GM19324 (cell line): ENCODE data around the gene LIN37.
"Not testable (repeated sequence)": the region's sequence is repeated elsewhere in the genome, so short reads cannot be mapped to it uniquely, and the experiment has no call there.

Experiments used
- ATAC-seq: cut with Tn5 transposase; IDR thresholded peaks from one replicate; pipeline ENCODE4 v1.9.1; 2021; ENCODE audit warnings: mild to moderate bottlenecking, moderate library complexity; ENCODE audit not compliant: unreplicated experiment, low FRiP score

Gene LIN37

GRCh38 chr19:35787227-35787799, 38.9 kb downstream of the LIN37 start:
- no peak for ATAC-seq

DNA sequence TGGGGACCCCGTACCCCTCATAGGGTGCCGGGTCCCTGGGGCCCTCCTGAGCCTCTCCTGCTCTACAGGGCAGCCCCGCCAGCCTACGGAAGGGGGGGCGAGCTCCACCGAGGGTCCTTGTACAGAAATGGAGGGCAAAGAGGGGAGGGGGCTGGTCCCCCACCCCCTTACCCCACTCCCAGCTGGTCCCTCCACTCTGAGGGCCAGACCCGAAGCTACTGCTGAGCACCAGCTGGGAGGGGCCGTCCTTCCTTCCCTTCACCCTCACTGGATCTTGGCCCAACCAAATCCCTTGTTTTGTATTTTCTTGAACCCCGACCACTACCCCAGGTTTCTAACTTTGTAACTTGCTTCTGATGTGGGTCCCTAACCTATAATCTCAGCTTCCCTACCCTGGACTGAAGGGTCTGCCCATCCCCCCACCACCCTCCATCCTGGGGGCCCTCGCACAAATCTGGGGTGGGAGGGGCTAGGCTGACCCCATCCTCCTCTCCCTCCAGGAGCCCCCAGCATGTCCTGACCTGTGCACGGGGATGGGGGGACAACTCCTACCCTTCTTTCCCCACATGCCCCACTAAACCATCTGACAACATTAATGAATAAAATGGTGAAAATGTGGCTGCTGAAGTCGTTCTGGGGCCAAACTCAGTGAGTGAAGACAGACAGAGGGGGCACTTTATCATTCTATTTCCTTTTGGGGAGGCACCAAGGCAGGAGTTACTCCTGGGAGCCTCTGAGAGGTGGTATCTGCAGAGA, 40.0 kb downstream of the LIN37 start:
- no peak for ATAC-seq

DNA sequence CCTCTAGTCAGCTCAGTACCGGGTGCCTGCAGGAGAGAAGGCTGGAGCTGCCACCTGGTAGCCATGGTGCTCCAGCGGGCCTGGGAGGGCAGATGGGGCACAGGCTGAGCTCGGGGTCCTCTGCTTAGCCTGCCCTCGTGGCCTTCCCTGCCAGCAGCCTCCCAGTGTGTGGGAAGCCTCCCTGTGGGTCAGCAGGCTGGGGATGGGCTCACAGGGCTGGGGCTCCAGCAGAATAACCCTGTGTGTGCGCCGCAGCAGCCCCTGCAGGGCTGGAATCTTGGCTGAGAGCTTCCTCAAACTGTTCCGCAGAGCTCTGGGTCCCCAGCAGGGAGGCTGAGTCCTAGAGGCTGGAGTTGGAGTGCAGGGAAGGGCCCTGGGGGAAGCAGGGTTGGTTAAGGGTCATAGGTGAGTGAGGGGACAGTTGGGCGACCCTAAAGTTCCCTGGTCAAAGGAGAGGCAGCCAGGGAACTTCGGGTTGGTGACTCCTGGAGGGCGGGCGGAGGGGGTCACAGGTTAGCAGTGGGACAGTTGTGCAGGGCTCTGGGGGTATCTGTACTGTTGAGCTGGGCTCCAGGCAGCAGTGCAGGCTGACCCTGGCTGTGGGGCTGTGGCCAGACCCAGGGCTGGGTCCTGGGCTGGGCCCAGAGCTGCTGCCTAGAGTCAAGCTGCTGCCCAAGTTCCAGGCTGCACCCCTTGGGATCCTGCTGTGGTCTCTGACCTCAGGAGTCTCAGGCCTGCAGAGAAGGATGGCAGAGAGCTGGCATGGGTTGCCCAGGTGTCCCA, 41.0 kb downstream of the LIN37 start:
- no peak for ATAC-seq

DNA sequence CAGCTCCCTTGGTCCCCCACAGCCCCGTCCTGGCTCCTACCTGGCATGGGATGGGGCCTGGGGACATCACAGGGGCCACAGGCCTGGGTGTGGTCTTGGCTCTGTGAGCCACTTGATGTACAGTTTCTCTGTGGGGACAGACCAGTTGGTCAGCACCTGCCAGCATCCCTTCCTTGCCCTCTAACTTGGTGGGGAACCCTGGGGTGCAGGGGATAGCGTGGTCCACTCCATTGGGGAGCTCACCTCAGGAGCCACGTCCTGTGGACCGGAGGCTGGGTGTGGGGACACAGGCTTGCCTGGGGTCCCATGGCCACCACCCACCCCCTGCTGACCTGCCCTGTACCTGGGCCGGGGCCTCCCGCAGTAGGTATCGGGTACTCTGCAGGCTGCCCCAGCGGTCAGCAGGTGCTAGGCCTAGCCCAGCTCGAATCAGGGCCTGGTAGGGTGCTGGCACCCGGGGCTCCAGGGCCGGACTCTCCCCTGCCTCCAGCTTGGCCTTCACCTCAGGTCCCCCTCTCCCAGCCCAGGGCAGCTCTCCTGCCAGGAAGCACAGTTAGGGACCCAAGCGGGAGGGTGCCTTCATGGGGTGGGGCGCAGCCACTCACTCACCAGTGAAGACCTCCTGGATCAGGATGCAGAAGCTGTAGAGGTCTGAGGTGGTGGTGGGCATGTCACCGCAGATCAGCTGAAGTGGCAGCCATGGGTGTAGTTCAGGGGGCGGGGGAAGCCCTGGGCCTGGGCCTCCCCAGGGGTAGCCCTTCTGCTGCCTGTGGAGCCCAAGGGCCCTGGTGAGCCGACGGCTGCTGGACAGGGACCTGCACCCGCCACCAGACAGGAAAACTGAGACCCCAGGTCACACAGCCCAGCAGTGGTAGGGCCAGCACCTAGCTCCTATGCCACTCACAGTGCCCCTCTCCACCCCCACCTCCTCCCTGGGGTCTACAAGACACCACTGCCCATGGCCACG, 41.9 kb downstream of the LIN37 start:
- no peak for ATAC-seq

GRCh38 chr19:35790981-35791813, 42.8 kb downstream of the LIN37 start:
- ATAC-seq: no peak

GRCh38 chr19:35791814-35792279, 43.5 kb downstream of the LIN37 start:
- ATAC-seq: no peak

GRCh38 chr19:35792312-35792711, 43.9 kb downstream of the LIN37 start:
- ATAC-seq: no peak

GRCh38 chr19:35792888-35793287, 44.5 kb downstream of the LIN37 start:
- ATAC-seq: no peak

DNA sequence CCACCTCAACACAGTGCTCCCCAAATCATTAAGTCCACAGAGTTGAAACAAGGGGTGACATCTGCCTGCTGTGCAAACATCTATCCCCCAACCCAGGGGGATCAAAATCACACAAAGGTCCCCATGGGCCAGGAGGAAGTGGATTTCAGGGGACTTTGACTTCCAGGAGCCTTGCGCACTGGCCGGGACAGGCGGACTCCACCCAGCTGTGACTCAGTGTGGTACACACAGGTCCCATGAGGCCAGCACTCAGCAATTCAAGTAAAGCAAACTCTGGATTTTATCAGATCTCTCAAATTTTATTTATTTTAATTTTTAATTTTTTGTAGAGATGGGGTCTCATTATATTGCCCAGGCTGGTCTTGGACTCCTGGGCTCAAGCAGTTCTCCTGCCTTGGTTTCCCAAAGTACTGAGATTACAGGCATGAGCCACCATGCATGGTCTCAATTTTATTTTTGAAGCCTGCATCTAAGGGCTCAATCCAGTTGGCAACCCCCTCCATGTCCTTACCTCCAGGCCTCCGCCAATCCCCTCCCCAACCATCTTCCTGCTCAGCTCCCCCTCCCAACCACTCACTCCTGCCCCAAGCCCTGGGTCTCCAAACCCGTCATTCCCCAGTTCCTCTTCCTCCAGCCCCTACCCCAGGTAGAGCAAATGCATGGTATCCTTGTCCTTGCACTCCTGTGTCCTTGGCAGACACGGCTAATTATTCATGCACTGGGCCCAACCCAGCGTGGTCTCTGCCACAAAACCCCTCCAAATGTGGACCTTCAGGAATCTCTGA, 45.2 kb downstream of the LIN37 start:
- no peak for ATAC-seq

DNA sequence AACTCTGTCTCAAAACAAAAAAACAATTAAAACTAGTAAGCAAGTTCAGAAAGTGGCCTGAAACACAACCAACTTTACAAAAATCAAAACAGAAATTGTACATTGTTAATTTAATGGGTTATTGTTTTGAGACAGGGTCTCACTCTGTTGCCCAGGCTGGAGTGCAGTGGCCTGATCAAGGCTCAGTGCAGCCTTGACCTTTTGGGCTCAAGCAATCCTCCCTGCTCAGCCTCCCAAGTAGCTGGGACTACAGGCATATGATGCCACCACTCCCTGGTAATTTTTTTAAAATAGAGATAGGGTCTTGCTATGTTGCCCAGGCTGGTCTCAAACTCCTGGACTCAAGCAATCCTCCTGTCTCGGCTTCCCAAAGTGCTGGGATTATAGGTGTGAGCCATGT, 47.2 kb downstream of the LIN37 start:
- not testable (repeated sequence) for ATAC-seq

DNA sequence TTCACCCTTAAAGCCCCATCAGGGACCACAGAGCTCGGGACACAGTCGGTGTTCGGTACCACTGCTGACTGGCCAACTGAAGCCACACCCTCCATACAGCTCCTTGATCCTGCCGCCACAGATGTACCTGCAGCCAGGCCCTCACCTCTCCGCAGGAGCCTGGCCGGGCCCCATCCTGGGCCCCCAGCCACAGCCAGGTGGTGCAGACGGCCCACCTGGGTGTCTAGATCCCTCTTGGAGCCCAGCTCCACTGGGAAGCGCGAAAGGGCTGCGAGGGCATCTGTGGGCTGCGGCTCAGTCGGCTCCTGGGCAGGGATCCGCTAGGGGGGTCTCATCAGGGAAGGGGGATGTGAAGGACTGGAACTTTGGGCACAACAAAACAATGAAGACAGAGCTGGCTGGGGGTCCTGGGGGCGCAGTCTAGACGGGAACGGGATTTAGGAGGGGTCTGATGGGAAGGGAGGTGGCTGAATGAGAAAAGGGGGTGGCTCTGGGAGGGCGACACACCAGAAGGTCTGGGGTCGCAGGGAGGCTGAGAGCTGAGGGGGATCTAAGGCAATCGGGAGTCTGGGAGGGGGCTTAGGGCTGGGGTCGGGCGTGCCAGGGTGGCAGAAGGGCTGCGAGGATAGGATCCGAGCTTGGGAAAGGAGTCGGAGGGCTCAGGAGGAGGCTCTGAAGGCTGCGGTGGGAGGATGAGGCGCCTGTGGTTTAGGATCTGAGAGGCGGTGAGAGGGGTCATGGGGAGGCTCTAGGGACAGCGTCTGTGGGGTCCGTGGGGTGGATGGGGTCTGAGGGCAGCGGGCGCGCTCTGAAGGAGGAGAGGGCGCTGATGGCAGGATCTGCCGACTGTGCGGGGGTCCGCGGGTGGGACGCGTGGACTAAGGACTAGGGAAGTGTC, 48.5 kb downstream of the LIN37 start:
- no peak for ATAC-seq

DNA sequence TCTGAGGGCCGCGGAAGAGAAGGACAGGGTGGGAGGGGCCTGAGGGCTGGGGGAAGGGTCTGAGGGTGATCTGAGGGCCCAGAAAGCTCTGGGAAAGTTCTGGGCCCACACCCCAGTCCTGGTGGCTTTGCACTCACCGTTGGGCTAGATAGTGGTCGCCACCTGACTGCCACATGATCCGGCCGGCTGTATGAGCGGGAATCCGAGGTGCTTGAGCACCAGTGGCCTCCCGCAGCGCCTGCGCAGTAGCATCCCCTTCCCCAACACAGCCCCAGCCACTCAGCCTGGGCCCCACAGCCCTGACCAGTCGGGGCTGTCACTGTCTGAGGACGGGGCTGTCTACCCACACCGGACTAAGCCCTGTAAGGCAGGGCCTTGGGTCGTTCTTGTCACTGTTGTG, 49.3 kb downstream of the LIN37 start:
- no peak for ATAC-seq

DNA sequence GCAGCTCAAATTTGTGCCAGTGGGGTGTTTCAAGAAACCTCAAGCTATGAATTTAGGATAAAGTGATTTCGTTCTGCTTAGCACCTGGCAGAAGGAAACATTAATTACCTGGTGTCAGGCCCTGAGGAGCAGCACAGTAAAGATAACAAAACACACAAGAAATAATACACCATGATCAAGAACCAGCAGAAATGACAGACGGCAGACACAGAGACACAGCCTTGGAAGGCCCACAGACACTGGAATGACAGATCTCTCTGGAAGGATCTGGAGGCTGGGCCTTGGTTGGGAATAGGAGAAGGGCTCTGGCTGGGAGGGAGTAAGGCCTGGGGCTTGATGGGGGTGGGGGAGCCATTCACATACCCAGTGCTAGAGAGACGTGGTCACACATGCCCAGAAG, 53.5 kb downstream of the LIN37 start:
- no peak for ATAC-seq
